GM19240 (cell line): Measurements from ENCODE around the gene MYBL2.
A peak's percentile ranks its signal among the peaks of the same experiment; 100 is the strongest.
"Not testable (repeated sequence)": the region's sequence is repeated elsewhere in the genome, so short reads cannot be mapped to it uniquely, and the experiment has no call there.

ENCODE experiments used
- DNase-seq: peaks from one replicate; pipeline ENCODE4 v3.0.0; 2011; ENCODE audit warnings: low spot score; ENCODE audit not compliant: insufficient read length

Gene MYBL2

DNA sequence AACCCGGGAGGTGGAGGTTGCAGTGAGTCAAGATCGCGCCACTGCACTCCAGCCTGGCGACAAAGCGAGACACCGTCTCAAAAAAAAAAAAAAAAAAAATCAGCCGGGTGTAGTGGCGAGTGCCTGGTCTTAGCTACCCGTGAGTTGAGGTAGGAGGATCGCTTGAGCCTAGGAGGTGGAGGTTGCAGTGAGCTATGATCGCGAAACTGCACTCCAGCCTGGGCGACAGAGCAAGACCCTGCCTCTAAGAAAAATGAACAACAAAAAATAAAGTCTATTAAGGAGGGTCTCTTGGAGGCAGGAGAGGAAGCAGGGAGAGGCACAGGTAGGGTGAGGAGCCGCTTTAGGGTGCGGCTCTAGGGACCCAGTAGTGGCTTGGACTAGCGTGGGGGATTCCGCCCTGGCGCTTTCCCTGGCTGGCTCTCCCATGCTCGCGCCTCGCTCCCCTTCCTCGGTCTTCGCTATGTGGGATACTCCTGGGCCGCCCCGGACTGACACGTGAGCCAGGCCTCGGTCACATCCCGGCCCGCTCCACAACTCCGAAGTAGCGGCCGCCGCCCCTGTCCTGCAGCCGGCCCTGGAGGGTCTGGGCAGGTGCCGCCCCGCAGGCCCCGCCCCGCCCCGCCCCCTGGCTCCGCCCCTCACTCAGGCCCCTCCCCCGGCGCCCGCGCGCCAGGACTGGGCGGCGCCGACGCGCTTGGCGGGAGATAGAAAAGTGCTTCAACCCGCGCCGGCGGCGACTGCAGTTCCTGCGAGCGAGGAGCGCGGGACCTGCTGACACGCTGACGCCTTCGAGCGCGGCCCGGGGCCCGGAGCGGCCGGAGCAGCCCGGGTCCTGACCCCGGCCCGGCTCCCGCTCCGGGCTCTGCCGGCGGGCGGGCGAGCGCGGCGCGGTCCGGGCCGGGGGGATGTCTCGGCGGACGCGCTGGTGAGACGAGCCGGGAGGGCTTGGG is at the start of gene MYBL2:
Gene MYBL2 (plus strand): TSS at position 739 of the 953 bp plus-strand sequence. CDS start 170 bp downstream, at position 909.
- peak; percentile 29 for DNase-seq

DNA sequence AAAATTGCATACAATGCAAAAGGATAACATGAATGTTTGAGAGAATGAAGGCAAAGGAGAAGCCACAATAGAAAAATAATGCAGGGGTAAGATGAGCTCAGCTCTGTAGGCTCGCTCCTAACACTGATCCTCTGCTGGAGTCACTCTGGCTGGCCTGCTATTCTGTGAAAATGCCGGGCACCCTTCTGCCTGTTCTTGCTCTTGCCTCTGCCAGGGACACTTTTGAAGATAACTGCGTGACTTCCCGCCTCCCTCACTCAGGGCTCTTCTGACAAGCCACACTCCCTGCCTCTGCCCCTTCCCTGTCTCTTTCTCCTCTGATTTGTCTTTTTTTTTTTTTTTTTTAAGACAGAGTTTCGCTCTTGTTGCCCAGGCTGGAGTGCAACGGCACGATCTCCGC is 35.3 kb upstream of the MYBL2 start:
- DNase-seq = no peak

DNA sequence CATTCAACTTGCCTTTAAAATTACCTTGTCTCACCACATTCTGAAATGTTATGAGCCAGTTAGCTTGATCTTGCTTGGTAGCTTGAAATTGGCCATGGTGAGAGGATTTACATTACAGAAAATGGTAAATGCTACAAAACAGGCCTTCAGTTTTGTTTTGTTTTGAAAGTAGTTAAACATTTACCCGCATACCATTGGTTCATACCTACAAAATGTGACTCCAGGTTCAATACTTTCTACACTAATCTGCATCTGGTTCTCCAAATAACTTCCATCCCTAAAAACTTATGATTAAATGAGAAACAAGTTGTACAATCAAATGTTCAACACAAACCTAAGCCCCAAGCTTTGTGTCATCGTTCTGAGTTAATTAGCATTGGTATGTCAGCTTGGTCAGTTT is 30.5 kb upstream of the MYBL2 start:
- DNase-seq = no peak

DNA sequence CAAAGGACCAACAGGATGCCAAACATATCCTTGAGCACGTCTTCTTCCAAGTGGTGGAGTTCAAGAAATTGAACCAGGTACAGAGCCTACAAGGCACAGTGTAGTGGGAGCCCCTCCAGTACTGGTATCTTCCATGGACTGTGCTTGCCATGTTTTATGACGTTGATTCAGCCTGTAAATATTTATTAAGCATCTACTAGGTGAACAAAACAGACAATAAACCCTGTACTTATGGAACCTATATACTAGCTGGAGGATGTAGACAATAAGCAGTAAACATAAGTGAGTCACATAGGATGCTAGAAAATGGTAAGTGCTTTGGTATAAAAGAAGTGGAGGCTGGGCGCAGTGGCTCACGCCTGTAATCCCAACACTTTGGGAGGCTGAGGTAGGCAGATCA is 24.4 kb upstream of the MYBL2 start:
- DNase-seq = no peak

DNA sequence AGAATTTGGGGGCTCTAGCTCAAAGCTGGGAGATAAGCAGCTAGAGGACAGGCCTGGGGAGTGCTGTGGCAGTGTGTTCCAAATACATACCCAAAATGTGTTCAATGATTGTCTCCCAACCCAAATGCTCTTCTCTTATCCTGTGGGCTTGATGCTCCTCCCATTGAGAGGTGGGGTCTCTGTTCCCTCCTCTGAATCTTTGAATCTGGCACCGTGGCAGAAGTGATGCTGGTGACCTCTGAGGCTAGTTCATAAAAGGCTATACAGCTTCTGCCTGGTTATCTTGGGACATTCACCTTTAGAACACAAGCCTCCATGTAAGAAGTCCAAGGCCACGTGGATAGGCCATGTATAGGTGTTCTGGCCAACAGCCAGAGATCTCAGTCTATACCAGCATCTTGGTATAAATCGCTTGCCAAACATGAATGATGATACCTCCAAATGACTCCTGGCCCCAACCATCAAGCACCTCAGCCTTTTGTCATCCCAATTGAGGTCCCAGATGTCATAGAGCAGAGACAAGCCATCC is 15.9 kb upstream of the MYBL2 start:
- DNase-seq = no peak

DNA sequence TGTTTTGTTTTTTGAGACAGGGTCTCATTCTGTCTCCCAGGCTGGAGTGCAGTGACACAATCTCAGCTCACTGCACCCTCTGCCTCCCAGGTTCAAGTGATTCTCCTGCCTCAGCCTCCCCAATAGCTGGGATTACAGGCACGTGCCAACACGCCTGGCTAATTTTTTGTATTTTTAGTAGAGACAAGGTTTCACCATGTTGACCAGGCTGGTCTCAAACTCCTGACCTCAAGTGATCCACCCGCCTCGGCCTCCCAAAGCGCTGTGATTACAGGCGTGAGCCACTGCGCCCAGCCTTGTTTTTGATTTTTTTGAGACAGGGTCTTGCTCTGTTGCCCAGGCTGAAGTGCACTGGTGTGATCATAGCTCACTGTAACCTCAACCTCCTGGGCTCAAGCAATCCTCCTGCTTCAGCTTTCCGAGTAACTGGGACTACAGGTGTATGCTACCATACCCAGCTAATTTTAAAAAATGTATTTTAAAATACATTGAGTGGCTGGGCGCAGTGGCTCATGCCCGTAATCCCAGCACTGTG is 15.2 kb upstream of the MYBL2 start:
- DNase-seq = not testable (repeated sequence)

DNA sequence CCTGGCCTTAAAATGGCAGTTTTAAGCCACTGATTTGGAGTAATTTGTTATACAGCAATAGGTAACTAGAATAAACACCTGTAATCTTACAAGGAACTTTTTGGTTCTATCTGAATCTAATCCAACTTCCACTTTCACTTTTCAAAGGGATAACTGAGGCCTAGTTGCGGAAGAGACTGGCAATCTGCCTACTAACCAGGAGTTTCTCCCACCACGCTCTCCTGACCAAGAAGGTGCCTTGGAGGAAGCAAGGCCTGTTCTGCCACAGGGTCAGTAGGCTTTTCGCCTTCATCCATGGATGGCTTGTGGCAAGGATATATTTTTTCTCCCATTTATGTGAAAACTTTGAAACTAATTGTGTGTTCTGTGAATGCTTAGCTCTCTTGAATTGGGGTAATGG is 12.9 kb upstream of the MYBL2 start:
- DNase-seq = no peak

DNA sequence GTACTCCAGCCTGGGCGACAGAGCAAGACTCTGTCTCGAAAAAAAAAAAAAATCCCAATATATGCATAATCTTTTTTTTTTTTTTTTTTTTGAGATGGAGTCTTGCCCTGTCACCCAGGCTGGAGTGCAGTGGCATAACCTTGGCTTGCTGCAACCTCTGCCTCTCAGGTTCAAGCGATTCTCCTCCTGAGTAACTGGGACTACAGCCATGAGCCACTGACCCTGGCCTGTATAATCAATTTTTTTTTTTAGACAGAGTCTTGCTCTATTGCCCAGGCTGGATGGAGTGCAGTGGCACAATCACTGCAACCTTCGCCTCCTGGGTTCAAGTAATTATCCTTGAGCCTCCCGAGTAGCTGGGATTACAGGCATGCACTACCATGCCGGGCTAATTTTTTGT is 11.7 kb upstream of the MYBL2 start:
- not testable (repeated sequence) for DNase-seq

DNA sequence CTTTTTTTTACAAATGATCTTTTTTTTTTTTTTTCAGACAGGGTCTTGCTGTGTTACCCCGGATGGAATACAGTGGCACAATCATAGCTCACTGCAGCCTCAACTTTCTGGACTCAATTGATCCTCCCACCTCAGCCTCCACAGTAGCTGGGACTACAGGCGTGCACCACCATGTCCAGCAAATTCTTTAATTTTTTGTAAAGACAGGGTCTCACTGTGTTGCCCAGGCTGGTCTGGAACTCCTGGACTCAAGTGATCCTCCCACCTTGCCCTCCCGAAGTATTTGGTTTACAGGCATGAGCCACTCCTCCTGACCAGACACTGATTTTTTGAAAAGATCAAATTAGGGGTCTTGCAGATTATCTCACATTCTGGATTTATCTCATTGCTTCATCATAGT is 11.0 kb upstream of the MYBL2 start:
- DNase-seq = no peak

DNA sequence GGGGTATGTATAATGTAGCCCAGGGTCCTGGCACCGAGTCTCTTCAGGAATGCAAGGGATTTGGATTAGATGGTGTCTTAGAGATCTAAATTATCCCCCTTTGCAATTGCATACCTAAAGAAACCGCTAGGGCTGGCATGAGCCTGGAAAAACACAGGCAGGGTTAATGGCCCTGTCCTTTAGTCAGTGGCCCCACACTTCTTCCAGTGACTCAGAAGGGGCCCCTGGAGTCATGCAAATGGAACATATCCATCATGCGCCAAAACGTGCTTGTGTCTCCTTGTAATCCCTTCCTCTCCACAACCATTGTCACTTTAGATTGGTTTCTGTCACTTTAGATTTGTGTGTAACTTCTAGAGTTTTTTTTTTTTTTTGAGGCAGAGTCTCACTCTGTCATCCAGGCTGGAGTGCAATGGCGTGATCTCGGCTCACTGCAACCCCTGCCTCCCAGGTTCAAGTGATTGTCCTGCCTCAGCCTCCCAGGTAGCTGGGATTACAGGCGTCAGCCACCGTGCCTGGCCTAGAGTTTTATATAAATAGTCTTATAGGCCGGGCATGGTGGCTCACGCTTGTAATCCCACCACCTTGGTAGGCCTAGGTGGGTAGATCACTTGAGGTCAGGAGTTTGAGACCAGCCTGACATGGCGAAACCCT is 8.7 kb upstream of the MYBL2 start:
- no peak for DNase-seq

DNA sequence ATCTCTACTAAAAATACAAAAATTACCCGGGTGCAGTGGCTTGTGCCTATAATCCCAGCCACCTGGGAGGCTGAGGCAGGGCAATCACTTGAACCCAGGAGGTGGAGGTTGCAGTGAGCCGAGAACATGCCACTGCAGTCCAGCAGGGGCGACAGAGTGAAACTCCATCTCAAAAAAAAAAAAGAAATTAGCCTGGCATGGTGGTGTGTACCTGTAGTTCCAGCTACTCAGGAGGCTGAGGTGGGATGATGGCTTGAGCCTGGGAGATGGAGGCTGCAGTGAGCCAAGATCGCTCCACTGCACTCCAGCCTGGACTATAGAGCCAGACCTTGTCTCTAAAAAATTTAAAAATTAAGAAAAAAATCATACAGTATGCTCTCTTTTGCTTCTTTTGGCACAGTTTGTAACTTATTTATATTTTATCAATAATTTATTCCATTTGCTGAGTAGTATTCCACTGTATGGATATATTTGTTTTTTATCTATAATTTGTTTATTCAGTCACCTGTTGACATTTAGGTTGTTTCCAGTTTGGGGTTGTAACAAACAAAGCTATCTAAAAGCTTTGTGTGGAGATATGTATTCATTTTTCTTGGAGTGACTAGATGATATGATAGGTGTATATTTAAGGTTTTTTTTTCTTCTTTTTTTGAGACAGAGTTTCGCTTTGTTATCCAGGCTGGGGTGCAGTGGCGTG is 8.0 kb upstream of the MYBL2 start:
- DNase-seq = no peak

DNA sequence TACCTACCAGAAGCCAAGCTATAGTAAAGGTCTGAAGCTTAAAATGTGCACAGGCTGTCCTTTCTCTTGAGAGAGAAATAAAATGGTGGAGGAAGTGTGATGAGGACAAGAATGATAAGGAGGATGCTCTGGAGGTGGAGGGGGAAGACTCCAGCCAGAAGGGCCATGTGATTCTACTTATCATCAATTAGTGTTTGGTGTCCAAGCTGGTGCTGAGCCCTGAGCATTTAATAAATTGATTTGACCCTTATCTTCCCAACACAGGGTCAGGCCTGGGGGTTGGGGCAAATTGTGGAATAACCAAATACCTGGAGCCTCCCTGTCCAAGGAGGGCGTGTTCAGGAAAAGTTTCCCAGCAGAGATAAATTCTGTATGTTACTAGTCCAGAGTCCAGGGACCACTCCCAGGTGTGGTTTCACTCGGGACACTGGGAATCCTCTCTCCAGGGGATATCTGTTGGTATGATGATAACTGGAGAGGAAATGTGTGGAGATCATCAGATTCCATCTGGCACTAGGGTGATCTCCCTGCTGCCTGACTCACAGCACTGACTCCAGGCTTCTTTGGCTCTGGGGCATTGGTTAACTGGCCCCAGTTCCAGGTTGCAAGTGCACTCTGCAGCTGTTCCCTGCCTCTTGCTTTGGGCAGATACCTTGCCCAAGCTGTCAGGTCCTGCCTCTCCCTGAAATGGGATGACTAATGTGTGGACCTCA is 3.8 kb upstream of the MYBL2 start:
- DNase-seq = no peak

DNA sequence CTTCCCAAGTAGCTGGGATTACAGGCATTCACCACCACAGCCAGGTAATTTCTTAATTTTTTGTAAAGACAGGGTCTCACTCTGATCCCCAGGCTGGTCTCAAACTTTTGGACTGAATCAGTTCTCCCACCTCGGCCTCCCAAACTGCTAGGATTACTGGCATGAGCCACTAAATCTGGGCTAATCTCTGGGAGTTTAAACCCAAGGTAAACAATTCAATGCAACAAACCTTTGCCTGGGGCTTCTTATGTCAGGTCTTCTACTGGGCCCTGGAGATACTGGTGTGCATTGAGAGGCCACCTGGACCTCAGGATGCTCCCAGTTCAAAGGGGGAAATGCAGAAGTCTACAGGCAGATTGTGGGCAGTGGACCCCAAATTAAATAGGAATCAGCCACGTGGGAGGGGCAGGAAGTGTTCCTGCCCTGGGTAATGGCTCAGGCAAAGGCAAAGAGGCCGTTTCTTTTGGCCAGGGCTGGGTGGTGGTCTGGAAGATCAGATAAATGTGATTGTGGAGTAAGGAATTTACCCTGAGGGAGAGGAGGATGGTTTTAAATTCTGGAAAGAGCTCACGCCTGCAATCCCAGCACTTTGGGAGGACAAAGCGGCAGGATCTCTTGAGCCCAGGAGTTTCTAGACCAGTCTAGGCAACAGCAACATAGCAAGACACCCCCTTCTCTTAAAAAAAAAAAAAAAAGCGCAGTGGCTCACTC is 1.3 kb upstream of the MYBL2 start:
- no peak for DNase-seq

DNA sequence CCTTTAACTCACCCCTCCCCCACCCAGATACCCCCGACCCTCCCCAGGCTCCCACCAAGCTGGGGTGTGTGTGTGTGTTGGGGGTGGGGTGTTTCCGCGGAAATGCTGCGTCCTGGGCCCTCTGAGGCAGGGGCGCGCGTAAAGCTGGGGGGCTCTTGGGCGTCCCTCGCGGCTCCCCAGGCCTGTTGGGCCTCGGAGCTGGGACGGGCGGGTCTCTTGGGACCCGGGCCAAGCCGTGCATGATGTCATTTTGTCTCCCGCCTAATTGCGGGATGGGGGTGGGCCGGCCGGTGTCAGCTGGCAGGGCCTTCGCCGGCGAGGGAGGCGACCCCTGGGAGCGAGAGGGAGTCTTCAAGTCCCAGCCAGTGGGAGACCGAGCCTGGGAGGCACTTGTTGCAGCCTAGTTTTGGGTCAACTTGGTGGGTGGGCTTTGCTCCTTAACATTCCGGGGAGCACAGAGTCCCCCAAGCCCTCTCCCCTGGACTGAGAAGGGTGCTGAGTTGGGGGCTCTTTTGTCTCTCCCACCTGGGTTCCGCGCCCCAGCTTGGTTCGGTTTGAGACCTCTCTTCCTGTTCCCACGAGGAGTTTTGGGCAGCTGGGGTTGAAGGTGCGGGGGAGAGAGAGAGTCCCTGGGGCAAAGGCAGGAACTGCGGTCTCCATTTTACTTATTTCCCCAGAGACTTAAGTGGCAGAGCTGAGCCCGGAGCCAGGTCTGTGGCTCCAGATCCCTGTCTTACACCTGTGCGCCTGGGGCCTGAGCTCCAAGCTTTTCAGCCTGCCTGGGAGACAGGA is 623 bp downstream of the MYBL2 start:
- DNase-seq = no peak

DNA sequence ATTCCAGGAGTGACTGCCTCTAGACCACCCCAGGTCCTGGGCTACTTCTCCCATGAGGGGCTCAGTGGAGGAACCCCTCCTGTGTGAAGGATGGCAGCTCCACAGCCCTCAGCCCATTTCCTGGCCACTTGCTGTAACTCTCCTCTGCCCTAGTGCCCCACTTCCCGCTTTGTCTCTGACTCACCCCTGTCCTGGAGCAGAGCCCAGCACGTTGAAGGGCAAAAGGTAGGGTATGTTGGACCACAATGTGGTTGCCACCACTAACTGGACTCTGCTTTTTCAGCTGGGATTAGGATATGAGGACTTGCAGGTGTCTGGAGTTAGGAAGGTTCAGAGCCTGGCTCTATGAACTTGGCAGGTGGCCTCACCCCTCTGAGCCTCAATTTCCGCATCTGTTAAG is 2.4 kb downstream of the MYBL2 start:
- no peak for DNase-seq

DNA sequence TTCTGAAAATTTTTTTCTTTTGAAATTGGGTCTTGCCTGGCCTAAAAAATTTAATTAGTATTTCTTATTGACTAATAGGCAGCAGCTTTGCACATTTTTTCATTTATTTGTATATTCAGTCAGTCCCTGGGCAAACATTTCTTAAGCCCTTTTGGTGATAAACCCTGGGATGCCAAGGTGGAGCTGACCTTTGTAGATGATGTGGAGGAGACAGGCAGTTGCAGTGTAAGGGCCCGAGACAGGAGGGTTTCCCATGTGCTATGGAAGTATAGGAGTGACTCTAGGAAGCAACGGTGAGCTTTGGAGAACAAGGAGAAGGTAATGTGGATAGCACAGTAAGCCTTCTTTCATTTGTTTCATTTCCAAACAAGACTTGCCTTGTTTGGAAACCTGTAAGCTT is 3.5 kb downstream of the MYBL2 start:
- no peak for DNase-seq

DNA sequence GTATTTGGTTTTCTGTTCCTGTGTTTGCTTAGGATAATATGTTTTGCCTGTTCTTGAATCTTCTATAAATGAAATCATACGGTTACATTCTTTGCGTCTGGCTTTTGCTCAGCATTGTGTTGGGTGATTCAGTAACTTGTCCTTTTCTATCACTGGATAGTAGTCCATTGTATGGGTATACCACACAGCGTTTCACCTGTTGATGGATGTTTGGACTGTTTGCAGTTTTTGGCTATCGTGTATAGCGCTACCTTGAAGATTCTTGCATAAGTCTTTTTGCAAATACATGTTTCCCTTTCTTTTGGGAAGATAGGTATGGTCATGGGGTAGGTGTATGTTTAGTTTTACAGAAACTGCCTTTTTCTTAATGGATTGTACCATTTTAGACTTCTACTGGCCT is 9.5 kb downstream of the MYBL2 start:
- no peak for DNase-seq

DNA sequence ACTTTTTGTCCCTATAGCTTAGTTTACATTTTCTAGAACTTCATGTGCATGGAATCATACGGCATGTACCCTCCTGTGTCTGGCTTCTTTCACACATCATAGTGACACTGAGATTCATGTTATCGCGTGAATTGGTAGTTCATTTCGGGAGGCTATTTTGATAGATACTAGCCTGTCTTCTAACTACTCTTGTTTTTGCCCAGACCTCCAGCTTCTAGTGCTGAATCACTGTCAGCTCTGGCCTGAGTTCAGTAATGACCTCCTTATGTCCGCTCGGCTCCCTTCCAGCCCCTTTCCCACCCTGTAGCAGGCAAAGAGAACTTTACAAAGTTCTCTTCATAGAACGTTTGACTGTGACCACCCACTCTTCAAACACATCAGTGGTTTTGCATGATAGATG is 14.1 kb downstream of the MYBL2 start:
- DNase-seq = no peak

DNA sequence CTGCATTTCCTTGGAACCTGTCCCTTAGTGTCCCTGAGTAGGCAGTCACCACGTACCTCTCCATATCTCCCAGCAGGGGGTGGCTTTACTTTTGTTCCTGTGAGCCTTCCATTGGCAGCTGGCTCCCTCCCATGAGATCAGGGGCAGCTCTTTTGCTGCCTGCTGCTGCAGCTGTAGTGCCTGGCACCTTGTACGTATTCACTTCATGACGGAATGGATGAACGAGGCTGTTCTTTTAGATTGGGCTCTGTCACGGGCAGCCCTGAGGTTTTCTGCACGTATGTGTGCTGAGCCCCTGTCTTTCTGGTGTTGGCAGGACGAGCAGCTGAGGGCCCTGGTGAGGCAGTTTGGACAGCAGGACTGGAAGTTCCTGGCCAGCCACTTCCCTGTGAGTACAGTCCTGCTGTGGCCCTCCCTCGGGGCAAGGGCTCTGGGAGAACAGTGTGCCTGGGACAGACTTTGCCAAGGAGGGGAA is 14.6 kb downstream of the MYBL2 start:
- DNase-seq = no peak
